ENCODE results near the gene B4GALT7. TPM values are rescaled to one million over a fixed set of nuclear protein-coding genes. Genes with fewer than 3 reads are reported as not detected.

The B4GALT7 gene
- total and polyA plus RNA-seq, 7 experiments from 2014 or later: 18.8 to 42.2 (median 26.9) TPM

DNA sequence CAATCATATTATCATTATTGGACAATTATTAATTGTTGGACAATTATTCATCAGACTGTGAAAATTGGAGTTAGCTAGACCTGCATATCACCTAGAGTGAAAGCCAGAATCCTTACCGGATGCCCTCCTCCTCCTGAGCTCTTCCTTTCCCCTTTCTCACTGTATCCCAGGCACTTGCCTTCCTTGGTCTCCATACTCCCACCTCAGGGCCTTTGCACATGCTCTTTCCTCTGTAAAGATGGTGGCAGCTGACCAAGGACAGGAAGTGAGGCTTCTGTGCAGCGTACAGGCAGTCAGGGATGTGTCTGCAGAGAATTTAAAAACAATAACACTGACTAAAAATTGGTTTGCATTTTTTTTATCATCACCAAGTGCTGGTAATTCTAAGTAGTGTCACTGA lies 30.0 kb upstream of the B4GALT7 start:
- Mint-ChIP-seq H3K36me3 (peaks cover 0 to 4% (median 0%) of the 10 kb centered on the region in 5 donors), H3K27me3 (peaks cover 0 to 6% (median 6%) of the 10 kb centered on the region in 5 donors), H3K4me3 (no peak overlapping the region), H3K27ac (no peak overlapping the region), H3K9me3 (peaks cover 0 to 5% (median 0%) of the 10 kb centered on the region in 11 donors), H3K4me1 (no peaks in the 10 kb centered on the region)
- Histone ChIP-seq H3K36me3 (ENCODE audit: control insufficient read depth in 2 of 3, insufficient read depth in 3 of 3, low read length in 3 of 3) (no peaks in the 10 kb centered on the region), H3K4me1 (ENCODE audit: control insufficient read depth in 2 of 2, insufficient read depth in 2 of 2, low read length in 2 of 2) (no peaks in the 10 kb centered on the region), H3K27ac (ENCODE audit: low read depth, low read length) (no peak overlapping the region), H3K4me3 (ENCODE audit: low read length) (no peak overlapping the region), H3K27me3 (ENCODE audit: control insufficient read depth in 2 of 2, insufficient read depth in 2 of 2, low read length in 2 of 2) (no peaks in the 10 kb centered on the region), H3K9me3 (ENCODE audit: control insufficient read depth in 2 of 3, low read length in 3 of 3) (no peaks in the 10 kb centered on the region)
- ATAC-seq (no peak), DNase-seq (no peak)
- CTCF ChIA-PET: no interaction called here
- POLR2A ChIA-PET: no interaction called here
- intact Hi-C loops (cut with micrococcal nuclease): no loop called here

DNA sequence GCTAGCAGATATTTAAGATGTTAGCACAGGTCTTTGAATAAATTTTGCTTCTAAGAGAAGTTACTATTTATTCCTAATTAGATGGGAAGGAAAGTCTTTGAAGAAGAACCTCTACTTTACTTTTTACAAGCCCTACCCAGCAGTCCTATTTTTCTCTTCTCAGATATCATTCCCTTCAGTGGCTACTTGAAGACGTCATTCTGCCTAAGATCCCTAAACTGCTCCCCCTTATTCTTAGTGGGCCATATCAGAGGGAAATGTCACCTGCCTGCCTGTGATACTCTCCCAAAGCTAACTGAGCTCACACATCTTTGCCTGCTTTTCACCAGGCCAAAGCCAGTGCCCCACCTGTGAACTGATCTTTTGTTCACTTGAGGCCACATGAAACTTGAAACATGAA lies 24.4 kb upstream of the B4GALT7 start:
- ChIA-PET CTCF (no interaction called here), POLR2A (no interaction called here)
- DNase-seq: no peak
- Mint-ChIP-seq H3K4me3 (no peak overlapping the region), H3K27ac (no peak overlapping the region), H3K27me3 (peaks cover 0 to 7% (median 0%) of the 10 kb centered on the region in 5 donors), H3K36me3 (no peaks in the 10 kb centered on the region), H3K4me1 (no peaks in the 10 kb centered on the region), H3K9me3 (peaks cover 0 to 5% (median 0%) of the 10 kb centered on the region in 11 donors)
- no peaks in the 10 kb centered on the region for H3K36me3 ChIP-seq (ENCODE audit: control insufficient read depth in 2 of 3, insufficient read depth in 3 of 3, low read length in 3 of 3)
- no peaks in the 10 kb centered on the region for H3K27me3 ChIP-seq (ENCODE audit: control insufficient read depth in 2 of 2, insufficient read depth in 2 of 2, low read length in 2 of 2)
- no peaks in the 10 kb centered on the region for H3K9me3 ChIP-seq (ENCODE audit: control insufficient read depth in 2 of 3, low read length in 3 of 3)
- intact Hi-C loops (cut with micrococcal nuclease): no loop called here
- no peak overlapping the region for H3K4me3 ChIP-seq (ENCODE audit: low read length)
- ATAC-seq: no peak
- no peaks in the 10 kb centered on the region for H3K4me1 ChIP-seq (ENCODE audit: control insufficient read depth in 2 of 2, insufficient read depth in 2 of 2, low read length in 2 of 2)
- no peak overlapping the region for H3K27ac ChIP-seq (ENCODE audit: low read depth, low read length)

DNA sequence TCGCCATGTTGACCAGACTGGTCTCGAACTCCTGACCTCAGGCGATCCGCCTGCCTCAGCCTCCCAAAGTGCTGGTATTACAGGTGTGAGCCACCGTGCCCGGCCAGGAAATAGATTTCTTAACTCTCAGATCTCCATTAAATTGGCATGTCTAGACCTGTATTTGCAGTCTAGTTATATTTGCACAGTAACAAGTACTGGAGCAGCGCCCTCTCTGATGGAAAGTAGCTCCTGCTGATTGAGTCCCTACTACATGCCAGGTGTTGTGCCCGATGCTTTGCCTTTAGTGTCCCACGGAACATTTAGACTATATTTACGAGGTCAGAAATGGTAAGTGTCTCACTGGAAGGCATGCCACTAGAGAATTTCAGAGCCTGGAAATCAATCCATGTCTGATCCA lies 23.8 kb upstream of the B4GALT7 start:
- no peaks in the 10 kb centered on the region for H3K27me3 ChIP-seq (ENCODE audit: control insufficient read depth in 2 of 2, insufficient read depth in 2 of 2, low read length in 2 of 2)
- H3K27ac Mint-ChIP-seq: no peak overlapping the region
- H3K4me3 Mint-ChIP-seq: no peak overlapping the region
- peaks cover 0 to 7% (median 0%) of the 10 kb centered on the region in 5 donors for H3K27me3 Mint-ChIP-seq
- H3K9me3 Mint-ChIP-seq: peaks cover 0 to 5% (median 0%) of the 10 kb centered on the region in 11 donors
- H3K4me1 Mint-ChIP-seq: no peaks in the 10 kb centered on the region
- no peaks in the 10 kb centered on the region for H3K4me1 ChIP-seq (ENCODE audit: control insufficient read depth in 2 of 2, insufficient read depth in 2 of 2, low read length in 2 of 2)
- CTCF ChIA-PET: no interaction called here
- no peak overlapping the region for H3K27ac ChIP-seq (ENCODE audit: low read depth, low read length)
- ATAC-seq (no peak), DNase-seq (no peak)
- POLR2A ChIA-PET: no interaction called here
- intact Hi-C loops (cut with micrococcal nuclease): no loop called here
- H3K36me3 ChIP-seq (ENCODE audit: control insufficient read depth in 2 of 3, insufficient read depth in 3 of 3, low read length in 3 of 3): no peaks in the 10 kb centered on the region
- no peaks in the 10 kb centered on the region for H3K9me3 ChIP-seq (ENCODE audit: control insufficient read depth in 2 of 3, low read length in 3 of 3)
- no peaks in the 10 kb centered on the region for H3K36me3 Mint-ChIP-seq
- no peak overlapping the region for H3K4me3 ChIP-seq (ENCODE audit: low read length)

DNA sequence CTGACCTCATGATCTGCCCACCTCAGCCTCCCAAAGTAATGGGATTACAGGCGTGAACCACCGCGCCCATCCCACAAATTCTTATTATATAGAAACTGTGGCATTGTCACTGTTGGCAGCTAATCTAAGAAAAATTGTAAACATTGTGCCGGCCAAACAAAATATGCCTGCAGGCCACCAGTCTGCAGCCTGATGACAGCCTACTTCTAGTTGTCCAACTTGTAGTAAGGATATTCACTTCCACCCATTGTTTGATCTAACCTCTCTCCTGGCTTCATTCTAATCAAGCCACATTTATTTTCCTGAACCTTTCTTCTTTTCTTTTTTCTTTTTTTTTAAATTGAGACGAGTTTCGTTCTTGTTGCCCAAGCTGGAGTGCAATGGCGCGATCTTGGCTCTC lies 21.6 kb upstream of the B4GALT7 start:
- intact Hi-C loops (cut with micrococcal nuclease): no loop called here
- no peak overlapping the region for H3K27ac Mint-ChIP-seq
- CTCF ChIA-PET: no interaction called here

DNA sequence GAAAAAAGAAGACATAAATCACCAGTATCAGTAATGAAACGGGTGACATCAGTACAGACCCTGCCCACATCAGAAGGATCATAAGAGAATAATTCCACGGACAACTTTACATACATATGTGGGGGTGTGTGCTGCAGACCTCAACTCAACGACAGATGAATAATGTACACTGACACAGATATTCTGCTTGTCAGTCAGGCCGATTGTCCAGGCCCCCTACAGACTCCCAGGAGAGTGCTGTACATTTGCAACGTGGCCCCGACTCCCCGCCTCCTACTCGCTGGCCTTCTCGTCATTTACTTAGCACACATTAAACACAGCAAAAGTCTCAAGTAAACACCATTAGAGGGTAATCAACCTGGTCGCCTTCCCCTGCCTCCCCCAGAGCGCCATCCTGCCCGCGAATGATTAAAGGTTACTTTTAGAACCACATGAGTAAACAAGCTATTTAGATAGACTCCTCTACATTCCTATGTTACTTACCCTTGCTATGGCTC lies 11.5 kb upstream of the B4GALT7 start:
- H3K27ac Mint-ChIP-seq: no peak overlapping the region
- ATAC-seq (no peak), DNase-seq (no peak)
- no peak overlapping the region for H3K4me3 ChIP-seq (ENCODE audit: low read length)
- no peak overlapping the region for H3K27ac ChIP-seq (ENCODE audit: low read depth, low read length)
- peaks cover 0 to 7% (median 3%) of the 10 kb centered on the region in 5 donors for H3K36me3 Mint-ChIP-seq
- peaks cover 0 to 3% (median 0%) of the 10 kb centered on the region in 11 donors for H3K9me3 Mint-ChIP-seq
- H3K9me3 ChIP-seq (ENCODE audit: control insufficient read depth in 2 of 3, low read length in 3 of 3): no peaks in the 10 kb centered on the region
- intact Hi-C loops (cut with micrococcal nuclease): no loop called here
- peaks cover 19 to 40% (median 26%) of the 10 kb centered on the region in 5 donors for H3K27me3 Mint-ChIP-seq
- no peaks in the 10 kb centered on the region for H3K27me3 ChIP-seq (ENCODE audit: control insufficient read depth in 2 of 2, insufficient read depth in 2 of 2, low read length in 2 of 2)
- H3K4me1 ChIP-seq (ENCODE audit: control insufficient read depth in 2 of 2, insufficient read depth in 2 of 2, low read length in 2 of 2): peaks cover 13 to 14% of the 10 kb centered on the region in 2 donors
- peaks cover 2 to 8% (median 2%) of the 10 kb centered on the region in 3 experiments for H3K36me3 ChIP-seq (ENCODE audit: control insufficient read depth in 2 of 3, insufficient read depth in 3 of 3, low read length in 3 of 3)
- no peak overlapping the region for H3K4me3 Mint-ChIP-seq
- POLR2A ChIA-PET: interaction anchor here (0.7 kb wide), 1 partner anchor 17 kb away, joined by 3 read pairs; no protein-coding TSS in a partner anchor
- peaks cover 9 to 22% (median 16%) of the 10 kb centered on the region in 7 donors for H3K4me1 Mint-ChIP-seq
- CTCF ChIA-PET: no interaction called here

More for the DNA sequence above, 21.6 kb upstream of the B4GALT7 start:
- DNase-seq: no peak
- H3K4me1 ChIP-seq (ENCODE audit: control insufficient read depth in 2 of 2, insufficient read depth in 2 of 2, low read length in 2 of 2): no peaks in the 10 kb centered on the region
- no peak overlapping the region for H3K4me3 Mint-ChIP-seq
- no peak overlapping the region for H3K4me3 ChIP-seq (ENCODE audit: low read length)
- no peaks in the 10 kb centered on the region for H3K36me3 ChIP-seq (ENCODE audit: control insufficient read depth in 2 of 3, insufficient read depth in 3 of 3, low read length in 3 of 3)
- H3K4me1 Mint-ChIP-seq: no peaks in the 10 kb centered on the region
- no peaks in the 10 kb centered on the region for H3K36me3 Mint-ChIP-seq
- POLR2A ChIA-PET: no interaction called here
- H3K27ac ChIP-seq (ENCODE audit: low read depth, low read length): no peak overlapping the region
- no peaks in the 10 kb centered on the region for H3K9me3 ChIP-seq (ENCODE audit: control insufficient read depth in 2 of 3, low read length in 3 of 3)
- peaks cover 0 to 7% (median 0%) of the 10 kb centered on the region in 5 donors for H3K27me3 Mint-ChIP-seq
- no peaks in the 10 kb centered on the region for H3K9me3 Mint-ChIP-seq
- ATAC-seq: no peak
- H3K27me3 ChIP-seq (ENCODE audit: control insufficient read depth in 2 of 2, insufficient read depth in 2 of 2, low read length in 2 of 2): no peaks in the 10 kb centered on the region

DNA sequence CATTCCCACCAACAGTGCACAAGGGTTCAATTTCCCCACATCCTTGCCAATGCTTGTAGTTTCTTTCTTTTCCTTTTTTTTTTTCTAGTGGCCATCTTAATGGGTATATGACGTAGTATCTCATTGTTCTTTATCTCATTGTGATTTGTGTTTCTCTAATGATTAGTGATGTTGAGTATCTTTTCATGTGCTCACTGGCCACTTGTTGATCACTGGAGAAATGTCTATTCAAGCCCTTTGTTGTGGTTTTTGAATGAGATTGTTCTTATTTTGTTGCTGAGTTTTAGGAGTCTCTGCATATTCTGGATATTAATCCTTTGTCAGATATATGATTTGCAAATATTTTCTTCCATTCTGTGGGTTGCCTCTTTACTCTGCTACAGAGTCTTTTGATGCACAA lies 9.5 kb upstream of the B4GALT7 start:
- Histone ChIP-seq H3K9me3 (ENCODE audit: control insufficient read depth in 2 of 3, low read length in 3 of 3) (no peaks in the 10 kb centered on the region), H3K27me3 (ENCODE audit: control insufficient read depth in 2 of 2, insufficient read depth in 2 of 2, low read length in 2 of 2) (no peaks in the 10 kb centered on the region), H3K27ac (ENCODE audit: low read depth, low read length) (no peak overlapping the region), H3K4me1 (ENCODE audit: control insufficient read depth in 2 of 2, insufficient read depth in 2 of 2, low read length in 2 of 2) (peaks cover 16% of the 10 kb centered on the region in 2 donors), H3K4me3 (ENCODE audit: low read length) (no peak overlapping the region), H3K36me3 (ENCODE audit: control insufficient read depth in 2 of 3, insufficient read depth in 3 of 3, low read length in 3 of 3) (peaks cover 7 to 27% (median 16%) of the 10 kb centered on the region in 3 experiments)
- no peak for DNase-seq
- ChIA-PET CTCF (no interaction called here), POLR2A (no interaction called here)
- no peak for ATAC-seq
- intact Hi-C loops (cut with micrococcal nuclease): loop anchor here (5.0 to 10.0 kb wide), 2 partner anchors 233 to 946 kb away; partner anchors contain the start of genes RGS14 (in 1 of the 2) and TSPAN17 (in 1 of the 2)
- H3K4me1 Mint-ChIP-seq: peaks cover 15 to 31% (median 22%) of the 10 kb centered on the region in 7 donors
- H3K27me3 Mint-ChIP-seq: peaks cover 10 to 31% (median 12%) of the 10 kb centered on the region in 5 donors
- peaks cover 4 to 14% (median 14%) of the 10 kb centered on the region in 5 donors for H3K36me3 Mint-ChIP-seq
- no peak overlapping the region for H3K27ac Mint-ChIP-seq
- no peak overlapping the region for H3K4me3 Mint-ChIP-seq
- peaks cover 0 to 3% (median 0%) of the 10 kb centered on the region in 11 donors for H3K9me3 Mint-ChIP-seq

DNA sequence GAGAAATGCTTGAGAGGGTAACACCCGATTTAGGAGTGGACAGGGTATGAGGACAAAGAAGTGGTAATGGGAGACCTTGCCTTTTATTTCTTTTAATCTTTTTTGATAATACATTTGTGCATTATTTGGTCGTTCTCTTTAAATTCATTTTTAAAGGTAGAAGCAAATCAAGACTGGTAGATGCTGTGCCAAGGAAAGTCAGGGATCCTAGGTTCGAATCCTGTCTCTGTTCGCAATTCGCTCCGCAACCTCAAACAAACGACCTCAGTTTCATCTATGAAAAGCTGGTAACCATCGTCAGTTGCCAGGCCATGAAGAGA lies 8.3 kb upstream of the B4GALT7 start:
- H3K27me3 ChIP-seq (ENCODE audit: control insufficient read depth in 2 of 2, insufficient read depth in 2 of 2, low read length in 2 of 2): no peaks in the 10 kb centered on the region
- peak overlapping the region; percentile 81 to 100 (median 96) for H3K4me3 Mint-ChIP-seq
- peaks cover 8 to 29% (median 12%) of the 10 kb centered on the region in 5 donors for H3K27me3 Mint-ChIP-seq

More for the DNA sequence above, 8.3 kb upstream of the B4GALT7 start:
- Histone ChIP-seq H3K27ac (ENCODE audit: low read depth, low read length) (peak overlapping the region; percentile 71), H3K36me3 (ENCODE audit: control insufficient read depth in 2 of 3, insufficient read depth in 3 of 3, low read length in 3 of 3) (peaks cover 11 to 40% (median 16%) of the 10 kb centered on the region in 3 experiments), H3K9me3 (ENCODE audit: control insufficient read depth in 2 of 3, low read length in 3 of 3) (no peaks in the 10 kb centered on the region), H3K4me1 (ENCODE audit: control insufficient read depth in 2 of 2, insufficient read depth in 2 of 2, low read length in 2 of 2) (peaks cover 16% of the 10 kb centered on the region in 2 donors), H3K4me3 (ENCODE audit: low read length) (peak overlapping the region; percentile 95)
- DNase-seq (no peak), ATAC-seq (no peak)
- Mint-ChIP-seq H3K27ac (peak overlapping the region; percentile 4 to 99 (median 94)), H3K4me1 (peaks cover 18 to 35% (median 22%) of the 10 kb centered on the region in 7 donors), H3K36me3 (peaks cover 12 to 24% (median 21%) of the 10 kb centered on the region in 5 donors), H3K9me3 (peaks cover 0 to 3% (median 0%) of the 10 kb centered on the region in 11 donors)
- POLR2A ChIA-PET: interaction anchor here (1.0 to 1.4 kb wide), 3 partner anchors 9 to 38 kb away, joined by 3 to 7 read pairs (median 4); partner anchors contain the start of genes B4GALT7 and FAM193B
- intact Hi-C loops (cut with micrococcal nuclease): loop anchor here (1.0 to 10.0 kb wide), 8 partner anchors 9 to 947 kb away; partner anchors contain the start of genes B4GALT7 (in 2 of the 2), FAM193B (in 2 of the 2), NHP2 (in 1 of the 2) and RGS14 (in 1 of the 2)
- CTCF ChIA-PET: interaction anchor here (1.2 to 1.7 kb wide), 2 partner anchors 9 to 16 kb away, joined by 4 to 6 read pairs; no protein-coding TSS in a partner anchor
